MM.1S (cell line): Measurements from ENCODE around the gene LRP5.

Source experiments
- DNase-seq: peaks from one replicate; pipeline ENCODE4 v3.0.0-alpha.2; 2015
- H2AFZ ChIP-seq: fragments of 300-600 bp; sonication (generic); 2 replicates; pipeline ENCODE4 v1.6.0; 2016; ENCODE audit warnings: antibody characterized with exemption, low read length
- H3F3A ChIP-seq: fragments of 300-600 bp; sonication (generic); 2 replicates; pipeline ENCODE4 v1.6.1; 2016; ENCODE audit warnings: mild to moderate bottlenecking, antibody characterized with exemption, low read length, moderate library complexity, mixed read lengths; ENCODE audit not compliant: insufficient read depth
- H3K27ac ChIP-seq: fragments of 300-600 bp; sonication (generic); 2 replicates; pipeline ENCODE4 v1.5.1; 2016; ENCODE audit warnings: mild to moderate bottlenecking, low read length
- H3K27me3 ChIP-seq: fragments of 300-600 bp; sonication (generic); replicated peaks from 2 replicates; pipeline ENCODE4 v1.6.0; 2016; ENCODE audit warnings: low read length; ENCODE audit not compliant: insufficient read depth
- H3K36me3 ChIP-seq: fragments of 300-600 bp; sonication (generic); replicated peaks from 2 replicates; pipeline ENCODE4 v1.6.1; 2016; ENCODE audit warnings: mild to moderate bottlenecking, low read length, mixed read lengths; ENCODE audit not compliant: insufficient read depth
- H3K4me1 ChIP-seq: fragments of 300-600 bp; sonication (generic); 2 replicates; pipeline ENCODE4 v1.6.1; 2016; ENCODE audit warnings: low read length, mixed read lengths
- H3K4me2 ChIP-seq: fragments of 300-600 bp; sonication (generic); 2 replicates; pipeline ENCODE4 v1.6.0; 2016; ENCODE audit warnings: low read depth, low read length
- H3K4me3 ChIP-seq: fragments of 300-600 bp; sonication (generic); 2 replicates; pipeline ENCODE4 v1.5.1; 2016; ENCODE audit warnings: low read length, mixed read lengths
- H3K79me2 ChIP-seq: fragments of 300-600 bp; sonication (generic); 2 replicates; pipeline ENCODE4 v1.6.1; 2016; ENCODE audit warnings: mixed run types, low read length, mixed read lengths
- H3K9ac ChIP-seq: fragments of 300-600 bp; sonication (generic); 2 replicates; pipeline ENCODE4 v1.6.1; 2016; ENCODE audit warnings: low read length, mixed read lengths
- H3K9me2 ChIP-seq: fragments of 300-600 bp; sonication (generic); replicated peaks from 2 replicates; pipeline ENCODE4 v1.6.1; 2016; ENCODE audit warnings: mild to moderate bottlenecking, low read length, mixed read lengths; ENCODE audit not compliant: insufficient read depth
- H3K9me3 ChIP-seq: fragments of 300-600 bp; sonication (generic); replicated peaks from 2 replicates; pipeline ENCODE4 v1.6.1; 2016; ENCODE audit warnings: mild to moderate bottlenecking, low read length, mixed read lengths; ENCODE audit not compliant: insufficient read depth
- H4K20me1 ChIP-seq: fragments of 300-600 bp; sonication (generic); 2 replicates; pipeline ENCODE4 v1.6.1; 2016; ENCODE audit warnings: mild to moderate bottlenecking, low read length, moderate library complexity, mixed read lengths; ENCODE audit not compliant: insufficient read depth
- EZH2 ChIP-seq: fragments of 300-600 bp; sonication (generic); optimal IDR thresholded peaks from 2 replicates; pipeline ENCODE3; 2017; ENCODE audit warnings: low read depth, mild to moderate bottlenecking, antibody characterized with exemption, low read length, mixed read lengths
- EZH2phosphoT487 ChIP-seq: fragments of 300-600 bp; sonication (generic); IDR thresholded peaks from 2 replicates; pipeline ENCODE4 v1.6.1; 2018; ENCODE audit warnings: antibody characterized with exemption, low read length
- TF ChIP-seq, protein P1 (sequence below): fragments of 300-600 bp; sonication (generic); IDR thresholded peaks from 2 replicates; pipeline ENCODE4 v1.5.1; 2016; ENCODE audit warnings: antibody characterized with exemption, low read length, mixed read lengths

Gene LRP5

DNA sequence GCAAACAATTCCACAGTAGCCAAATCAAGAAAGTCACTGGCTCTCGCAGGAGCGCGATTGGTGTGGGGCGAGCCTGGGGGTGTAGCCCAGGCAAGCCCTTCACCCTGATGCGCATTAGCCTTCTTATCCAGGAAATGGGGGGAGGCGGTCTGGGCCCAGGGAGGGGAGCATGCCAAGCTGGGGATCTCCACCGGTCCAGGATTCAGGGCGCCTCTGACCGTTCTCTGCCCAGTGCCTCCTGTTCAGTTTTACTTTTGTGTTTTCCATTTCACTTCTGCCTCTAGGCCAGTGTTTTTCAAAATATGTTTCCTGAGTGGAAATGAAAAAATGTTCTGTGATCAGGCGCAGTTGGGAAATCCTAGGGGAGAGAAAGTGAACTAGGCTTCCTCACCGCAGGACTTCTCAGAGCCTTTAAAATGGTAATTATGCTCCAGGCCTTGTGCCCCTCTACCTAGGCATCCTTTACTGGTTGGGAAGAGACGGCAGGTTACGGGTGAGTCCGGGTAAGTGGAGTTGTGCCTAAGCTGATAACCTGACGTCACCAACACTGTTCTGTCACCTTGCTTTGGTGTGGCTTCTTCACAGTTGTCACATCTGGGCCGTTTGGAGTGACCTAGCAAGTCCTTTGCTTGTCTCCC is 18.4 kb downstream of the LRP5 start:
- H3K9me3 ChIP-seq: no peaks in the 10 kb centered on the region
- H3K27ac ChIP-seq: no peak overlapping the region
- H3K9me2 ChIP-seq: no peaks in the 10 kb centered on the region
- no peaks in the 10 kb centered on the region for H3K36me3 ChIP-seq
- H4K20me1 ChIP-seq: no peaks in the 10 kb centered on the region
- no peaks in the 10 kb centered on the region for H3K27me3 ChIP-seq
- H3K79me2 ChIP-seq: no peaks in the 10 kb centered on the region
- no peaks in the 10 kb centered on the region for H3K4me1 ChIP-seq
- no peak overlapping the region for H3K9ac ChIP-seq
- no peak overlapping the region for H3K4me3 ChIP-seq
- TF ChIP-seq EZH2phosphoT487: no peak
- no peak for TF ChIP-seq EZH2
- TF ChIP-seq, protein P1, sequence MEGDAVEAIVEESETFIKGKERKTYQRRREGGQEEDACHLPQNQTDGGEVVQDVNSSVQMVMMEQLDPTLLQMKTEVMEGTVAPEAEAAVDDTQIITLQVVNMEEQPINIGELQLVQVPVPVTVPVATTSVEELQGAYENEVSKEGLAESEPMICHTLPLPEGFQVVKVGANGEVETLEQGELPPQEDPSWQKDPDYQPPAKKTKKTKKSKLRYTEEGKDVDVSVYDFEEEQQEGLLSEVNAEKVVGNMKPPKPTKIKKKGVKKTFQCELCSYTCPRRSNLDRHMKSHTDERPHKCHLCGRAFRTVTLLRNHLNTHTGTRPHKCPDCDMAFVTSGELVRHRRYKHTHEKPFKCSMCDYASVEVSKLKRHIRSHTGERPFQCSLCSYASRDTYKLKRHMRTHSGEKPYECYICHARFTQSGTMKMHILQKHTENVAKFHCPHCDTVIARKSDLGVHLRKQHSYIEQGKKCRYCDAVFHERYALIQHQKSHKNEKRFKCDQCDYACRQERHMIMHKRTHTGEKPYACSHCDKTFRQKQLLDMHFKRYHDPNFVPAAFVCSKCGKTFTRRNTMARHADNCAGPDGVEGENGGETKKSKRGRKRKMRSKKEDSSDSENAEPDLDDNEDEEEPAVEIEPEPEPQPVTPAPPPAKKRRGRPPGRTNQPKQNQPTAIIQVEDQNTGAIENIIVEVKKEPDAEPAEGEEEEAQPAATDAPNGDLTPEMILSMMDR: no peak
- no peak overlapping the region for H2AFZ ChIP-seq
- H3F3A ChIP-seq: no peaks in the 10 kb centered on the region
- no peak for DNase-seq
- H3K4me2 ChIP-seq: no peak overlapping the region

DNA sequence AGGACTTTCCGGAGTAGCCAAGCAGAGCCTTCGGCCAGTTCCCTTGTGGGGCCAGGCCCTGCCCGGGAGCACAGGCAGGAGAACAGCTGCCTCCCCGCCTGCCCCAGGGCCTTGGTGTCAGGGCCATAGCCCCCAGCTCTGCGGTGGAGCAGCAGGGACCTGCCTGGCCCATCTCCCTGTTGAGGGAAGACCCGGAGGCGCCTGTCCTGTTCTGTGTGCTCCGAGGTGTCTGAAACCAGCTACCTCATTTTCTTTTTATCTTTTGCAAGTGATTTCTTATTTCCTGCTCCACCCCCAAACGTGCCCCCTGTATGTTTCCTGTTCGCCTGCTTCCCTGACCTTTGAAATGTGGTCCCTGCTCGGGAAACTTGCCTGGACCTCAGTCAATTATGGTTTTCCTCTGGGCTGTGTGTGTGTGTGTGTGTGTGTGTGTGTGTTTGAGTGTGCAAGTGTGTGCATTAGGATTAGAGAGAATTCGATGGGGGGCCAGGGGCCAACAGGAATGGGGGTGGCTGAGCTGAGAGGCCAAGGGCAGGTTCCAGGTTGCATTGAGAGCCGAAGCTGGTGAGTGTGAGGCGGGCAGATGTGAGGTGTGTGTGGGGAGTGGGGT is 19.1 kb downstream of the LRP5 start:
- Histone ChIP-seq H3K27ac (no peak overlapping the region), H3K4me2 (no peak overlapping the region), H3K9ac (no peak overlapping the region), H3K4me1 (no peaks in the 10 kb centered on the region), H3F3A (no peaks in the 10 kb centered on the region), H3K9me2 (no peaks in the 10 kb centered on the region), H3K27me3 (no peaks in the 10 kb centered on the region), H3K9me3 (no peaks in the 10 kb centered on the region), H2AFZ (no peak overlapping the region), H3K79me2 (no peaks in the 10 kb centered on the region), H3K4me3 (no peak overlapping the region), H4K20me1 (no peaks in the 10 kb centered on the region), H3K36me3 (no peaks in the 10 kb centered on the region)
- TF ChIP-seq, protein P1: no peak
- TF ChIP-seq EZH2 (no peak), EZH2phosphoT487 (no peak)
- DNase-seq: no peak

DNA sequence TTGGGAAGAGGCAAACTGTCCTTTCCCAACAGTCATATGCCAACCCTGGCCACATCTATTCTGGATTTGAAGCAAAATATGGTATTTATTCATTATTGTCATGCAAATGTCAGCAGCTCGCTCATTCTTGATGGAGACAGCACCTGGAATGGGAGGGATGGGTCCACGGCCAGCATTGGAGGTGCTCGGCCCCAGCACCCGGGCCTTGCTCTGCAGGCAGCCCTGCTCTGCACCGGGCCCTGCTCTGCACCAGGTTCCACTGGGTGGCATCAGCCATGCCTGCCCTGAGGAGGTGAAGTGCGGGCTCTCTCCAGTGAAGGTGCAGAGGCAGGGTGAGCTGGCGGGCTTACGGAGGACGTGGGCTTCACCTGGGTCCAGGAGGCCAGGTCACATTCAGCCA is 19.8 kb downstream of the LRP5 start:
- Histone ChIP-seq H3K9me3 (no peaks in the 10 kb centered on the region), H3K4me1 (no peaks in the 10 kb centered on the region), H3K36me3 (no peaks in the 10 kb centered on the region), H3K27me3 (no peaks in the 10 kb centered on the region), H3K9ac (no peak overlapping the region), H4K20me1 (no peaks in the 10 kb centered on the region), H3K9me2 (no peaks in the 10 kb centered on the region), H3K4me3 (no peak overlapping the region), H3K4me2 (no peak overlapping the region), H3K27ac (no peak overlapping the region), H3K79me2 (no peaks in the 10 kb centered on the region), H2AFZ (no peak overlapping the region), H3F3A (no peaks in the 10 kb centered on the region)
- TF ChIP-seq EZH2phosphoT487 (no peak), EZH2 (no peak)
- TF ChIP-seq, protein P1: no peak
- no peak for DNase-seq
